ENCODE measurements around the gene IL27RA.

Gene IL27RA

GRCh38 chr19:14031719-14032480, at the start of gene IL27RA:
TSS of gene IL27RA (plus strand) at chr19:14031762. CDS start at chr19:14031873, 111 bp downstream.
- peak; percentile 34 to 64 for DNase-seq (ENCODE audit: low read depth in 2 of 2, low spot score in 1 of 2)

- no peak for DNase-seq (ENCODE audit: low read depth in 2 of 2, low spot score in 1 of 2)
Observed at GRCh38 chr19:13981988-13982501, 49.5 kb upstream of the IL27RA start.

- no peak for DNase-seq (ENCODE audit: low read depth in 2 of 2, low spot score in 1 of 2)
Observed at GRCh38 chr19:13982773-13983172, 48.8 kb upstream of the IL27RA start.

- DNase-seq (ENCODE audit: low read depth in 2 of 2, low spot score in 1 of 2) = no peak
Observed at GRCh38 chr19:13983213-13983889, 48.2 kb upstream of the IL27RA start.

GRCh38 chr19:13984186-13984585, 47.4 kb upstream of the IL27RA start:
- no peak for DNase-seq (ENCODE audit: low read depth in 2 of 2, low spot score in 1 of 2)

- DNase-seq (ENCODE audit: low read depth in 2 of 2, low spot score in 1 of 2) = no peak
Observed at GRCh38 chr19:13984875-13985741, 46.5 kb upstream of the IL27RA start.

- DNase-seq (ENCODE audit: low read depth in 2 of 2, low spot score in 1 of 2) = no peak
Observed at GRCh38 chr19:13985771-13986347, 45.7 kb upstream of the IL27RA start.

- peak; percentile 97 for DNase-seq (ENCODE audit: low read depth in 2 of 2, low spot score in 1 of 2)
Observed at GRCh38 chr19:13986348-13986904, 45.1 kb upstream of the IL27RA start.

GRCh38 chr19:13987101-13987890, 44.3 kb upstream of the IL27RA start:
- no peak for DNase-seq (ENCODE audit: low read depth in 2 of 2, low spot score in 1 of 2)

GRCh38 chr19:13989487-13989886, 42.1 kb upstream of the IL27RA start:
- no peak for DNase-seq (ENCODE audit: low read depth in 2 of 2, low spot score in 1 of 2)

- DNase-seq (ENCODE audit: low read depth in 2 of 2, low spot score in 1 of 2) = no peak
Observed at GRCh38 chr19:13990085-13990484, 41.5 kb upstream of the IL27RA start.

- no peak for DNase-seq (ENCODE audit: low read depth in 2 of 2, low spot score in 1 of 2)
Observed at GRCh38 chr19:13992025-13992424, 39.5 kb upstream of the IL27RA start.

- no peak for DNase-seq (ENCODE audit: low read depth in 2 of 2, low spot score in 1 of 2)
Observed at GRCh38 chr19:13993590-13994300, 37.8 kb upstream of the IL27RA start.

GRCh38 chr19:13995017-13995728, 36.4 kb upstream of the IL27RA start:
- DNase-seq (ENCODE audit: low read depth in 2 of 2, low spot score in 1 of 2) = no peak

GRCh38 chr19:13995878-13996765, 35.4 kb upstream of the IL27RA start:
- DNase-seq (ENCODE audit: low read depth in 2 of 2, low spot score in 1 of 2) = no peak

- no peak for DNase-seq (ENCODE audit: low read depth in 2 of 2, low spot score in 1 of 2)
Observed at GRCh38 chr19:13996928-13997630, 34.5 kb upstream of the IL27RA start.

GRCh38 chr19:13997631-13997962, 34.0 kb upstream of the IL27RA start:
- no peak for DNase-seq (ENCODE audit: low read depth in 2 of 2, low spot score in 1 of 2)
